ENCODE results near the gene SPC24. TPM values are rescaled to one million over a fixed set of nuclear protein-coding genes. Genes with fewer than 3 reads are reported as not detected.

The SPC24 gene
- total and polyA plus RNA-seq, 2 donors (not counting 1 experiment from before 2014, with no cell fraction given) = 0.12 to 0.15 TPM

DNA sequence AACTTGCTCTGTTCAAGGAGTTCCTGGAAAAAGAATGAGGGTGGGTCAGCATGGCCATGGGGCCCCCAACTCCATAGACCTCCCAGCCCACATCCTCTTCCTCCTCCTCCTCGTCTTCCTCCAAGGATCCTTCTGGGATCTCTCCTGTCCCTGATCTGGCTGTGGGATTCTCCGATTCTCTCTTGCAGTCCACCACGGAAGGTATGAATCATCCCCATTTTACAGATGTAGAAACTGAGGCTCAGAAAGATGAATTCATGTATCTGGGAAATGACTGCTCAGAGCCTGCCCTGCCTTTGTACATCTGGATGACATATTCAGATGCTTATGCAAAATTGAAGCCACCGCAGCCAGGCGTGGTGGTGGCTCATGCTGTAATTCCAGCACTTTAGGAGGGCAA is 43.9 kb upstream of the SPC24 start:
- H3K79me2 ChIP-seq (ENCODE audit: control insufficient read depth, insufficient read depth, low read length) = no peaks in the 10 kb centered on the region
- no peak overlapping the region for H3K4me3 ChIP-seq (ENCODE audit: control extremely low read depth in 1 of 5, extremely low read depth in 1 of 5, insufficient read depth in 1 of 5, low read depth in 2 of 5, low read length in 4 of 5)
- no peak for ATAC-seq (ENCODE audit: low read depth)
- no peak for DNase-seq
- H3K36me3 ChIP-seq (replicated peaks in 1 of 2; ENCODE audit: control extremely low read depth in 1 of 2, control insufficient read depth in 1 of 2, extremely low read depth in 1 of 2, insufficient read depth in 2 of 2, low read length in 1 of 2) = no peaks in the 10 kb centered on the region
- H3K4me2 ChIP-seq (replicated peaks; ENCODE audit: low read depth, low read length, poor library complexity, severe bottlenecking) = no peak overlapping the region
- ChIA-PET CTCF (interaction anchor here (1.2 to 1.9 kb wide), 3 partner anchors 62 to 164 kb away, joined by 5 read pairs; no protein-coding TSS in a partner anchor), POLR2A (no interaction called here)
- intact Hi-C loops (cut with micrococcal nuclease) = loop anchor here (5.0 kb wide), 1 partner anchor 42 kb away; the partner anchor contains the start of gene SPC24
- 83% methylated on average over 4 of the region's 5 CpGs for WGBS (ENCODE audit: insufficient coverage)
- no peaks in the 10 kb centered on the region for H4K20me1 ChIP-seq (ENCODE audit: control insufficient read depth, insufficient read depth, low read length, poor library complexity, severe bottlenecking)
- no peaks in the 10 kb centered on the region for H3K9me3 Mint-ChIP-seq (ENCODE audit: insufficient read depth)
- peaks cover 0 to 29% (median 8%) of the 10 kb centered on the region in 4 experiments for H3K27me3 ChIP-seq (replicated peaks in 1 of 4; ENCODE audit: control extremely low read depth in 1 of 4, control insufficient read depth in 3 of 4, insufficient read depth in 4 of 4, low read length in 3 of 4)
- H3K27me3 Mint-ChIP-seq = peaks cover 14% of the 10 kb centered on the region
- no peak overlapping the region for H3K4me3 Mint-ChIP-seq
- H2AFZ ChIP-seq (ENCODE audit: insufficient read depth, low read depth, low read length, poor library complexity, severe bottlenecking) = no peak overlapping the region
- H3K9ac ChIP-seq (ENCODE audit: low read length) = no peak overlapping the region
- no peak overlapping the region for H3K27ac ChIP-seq (ENCODE audit: low read length in 2 of 2)
- H3K9me3 ChIP-seq (ENCODE audit: control extremely low read depth in 1 of 3, control insufficient read depth in 2 of 3, insufficient read depth in 1 of 3, low read length in 2 of 3) = no peaks in the 10 kb centered on the region
- peaks cover 16 to 23% of the 10 kb centered on the region in 2 donors for H3K4me1 ChIP-seq (ENCODE audit: control insufficient read depth in 2 of 2, insufficient read depth in 2 of 2, low read length in 2 of 2)
- H3K4me1 Mint-ChIP-seq = peaks cover 10% of the 10 kb centered on the region
- TF ChIP-seq EZH2 (IDR thresholded peaks at IDR 0.05; ENCODE audit: borderline replicate concordance, insufficient read depth, low read depth, low read length, poor library complexity, severe bottlenecking) = no peak
- TF ChIP-seq, protein P1, sequence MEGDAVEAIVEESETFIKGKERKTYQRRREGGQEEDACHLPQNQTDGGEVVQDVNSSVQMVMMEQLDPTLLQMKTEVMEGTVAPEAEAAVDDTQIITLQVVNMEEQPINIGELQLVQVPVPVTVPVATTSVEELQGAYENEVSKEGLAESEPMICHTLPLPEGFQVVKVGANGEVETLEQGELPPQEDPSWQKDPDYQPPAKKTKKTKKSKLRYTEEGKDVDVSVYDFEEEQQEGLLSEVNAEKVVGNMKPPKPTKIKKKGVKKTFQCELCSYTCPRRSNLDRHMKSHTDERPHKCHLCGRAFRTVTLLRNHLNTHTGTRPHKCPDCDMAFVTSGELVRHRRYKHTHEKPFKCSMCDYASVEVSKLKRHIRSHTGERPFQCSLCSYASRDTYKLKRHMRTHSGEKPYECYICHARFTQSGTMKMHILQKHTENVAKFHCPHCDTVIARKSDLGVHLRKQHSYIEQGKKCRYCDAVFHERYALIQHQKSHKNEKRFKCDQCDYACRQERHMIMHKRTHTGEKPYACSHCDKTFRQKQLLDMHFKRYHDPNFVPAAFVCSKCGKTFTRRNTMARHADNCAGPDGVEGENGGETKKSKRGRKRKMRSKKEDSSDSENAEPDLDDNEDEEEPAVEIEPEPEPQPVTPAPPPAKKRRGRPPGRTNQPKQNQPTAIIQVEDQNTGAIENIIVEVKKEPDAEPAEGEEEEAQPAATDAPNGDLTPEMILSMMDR (IDR thresholded peaks at IDR 0.05) = no peak
- no peak overlapping the region for H3K27ac Mint-ChIP-seq

DNA sequence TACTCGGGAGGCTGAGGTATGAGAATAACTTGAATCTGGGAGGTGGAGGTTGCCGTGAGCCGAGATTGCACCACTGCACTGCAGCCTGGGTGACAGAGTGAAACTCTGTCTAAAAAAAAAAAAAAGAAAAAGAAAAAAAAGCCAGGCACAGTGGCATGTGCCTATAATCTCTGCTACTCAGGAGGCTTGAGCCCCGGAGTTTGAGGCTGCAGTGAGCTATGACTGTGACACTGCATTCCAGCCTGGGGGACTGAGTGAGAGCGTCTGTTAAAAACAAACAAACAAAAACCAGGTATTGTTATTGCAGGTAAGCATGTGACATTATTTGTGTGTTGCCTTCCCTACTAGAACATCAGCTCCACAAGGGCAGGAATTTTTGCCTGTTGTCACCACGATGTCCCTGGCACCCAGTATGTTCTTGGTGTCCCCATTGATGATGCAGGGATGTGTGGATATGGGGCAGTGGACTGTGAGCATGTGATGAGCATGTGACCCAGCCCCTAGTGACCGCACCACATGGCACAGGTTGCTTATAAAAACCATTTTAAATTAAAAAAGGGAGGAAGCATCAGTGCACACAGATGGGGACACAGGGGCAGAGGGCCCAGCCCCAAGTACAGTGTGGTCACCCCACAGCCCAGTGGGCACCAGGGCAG is 43.3 kb upstream of the SPC24 start:
- intact Hi-C loops (cut with micrococcal nuclease) = loop anchor here (5.0 kb wide), 1 partner anchor 42 kb away; the partner anchor contains the start of gene SPC24
- Mint-ChIP-seq H3K9me3 (ENCODE audit: insufficient read depth) (no peaks in the 10 kb centered on the region), H3K27ac (no peak overlapping the region), H3K27me3 (peaks cover 11% of the 10 kb centered on the region), H3K4me1 (peaks cover 11% of the 10 kb centered on the region), H3K4me3 (no peak overlapping the region)
- Histone ChIP-seq H3K36me3 (replicated peaks in 1 of 2; ENCODE audit: control extremely low read depth in 1 of 2, control insufficient read depth in 1 of 2, extremely low read depth in 1 of 2, insufficient read depth in 2 of 2, low read length in 1 of 2) (no peaks in the 10 kb centered on the region), H3K79me2 (ENCODE audit: control insufficient read depth, insufficient read depth, low read length) (no peaks in the 10 kb centered on the region), H3K9me3 (ENCODE audit: control extremely low read depth in 1 of 3, control insufficient read depth in 2 of 3, insufficient read depth in 1 of 3, low read length in 2 of 3) (peaks cover 0 to 3% (median 0%) of the 10 kb centered on the region in 3 donors), H3K27me3 (replicated peaks in 1 of 4; ENCODE audit: control extremely low read depth in 1 of 4, control insufficient read depth in 3 of 4, insufficient read depth in 4 of 4, low read length in 3 of 4) (peaks cover 0 to 33% (median 8%) of the 10 kb centered on the region in 4 experiments), H3K9ac (ENCODE audit: low read length) (no peak overlapping the region), H4K20me1 (ENCODE audit: control insufficient read depth, insufficient read depth, low read length, poor library complexity, severe bottlenecking) (no peaks in the 10 kb centered on the region), H3K27ac (ENCODE audit: low read length in 2 of 2) (no peak overlapping the region), H3K4me3 (ENCODE audit: control extremely low read depth in 1 of 5, extremely low read depth in 1 of 5, insufficient read depth in 1 of 5, low read depth in 2 of 5, low read length in 4 of 5) (no peak overlapping the region), H3K4me2 (replicated peaks; ENCODE audit: low read depth, low read length, poor library complexity, severe bottlenecking) (no peak overlapping the region), H3K4me1 (ENCODE audit: control insufficient read depth in 2 of 2, insufficient read depth in 2 of 2, low read length in 2 of 2) (peaks cover 16 to 23% of the 10 kb centered on the region in 2 donors), H2AFZ (ENCODE audit: insufficient read depth, low read depth, low read length, poor library complexity, severe bottlenecking) (no peak overlapping the region)
- POLR2A ChIA-PET = no interaction called here
- no peak for ATAC-seq (ENCODE audit: low read depth)
- 85% methylated on average over 4 of the region's 7 CpGs for WGBS (ENCODE audit: insufficient coverage)
- DNase-seq = no peak
- TF ChIP-seq, protein P1 (IDR thresholded peaks at IDR 0.05) = no peak
- TF ChIP-seq EZH2 (IDR thresholded peaks at IDR 0.05; ENCODE audit: borderline replicate concordance, insufficient read depth, low read depth, low read length, poor library complexity, severe bottlenecking) = no peak
- CTCF ChIA-PET = interaction anchor here (0.6 to 1.9 kb wide), 4 partner anchors 61 to 1674 kb away, joined by 3 to 5 read pairs (median 4); no protein-coding TSS in a partner anchor

All from B cell (primary cell).